Measurements from ENCODE around the gene SLC38A10.

Gene SLC38A10

DNA sequence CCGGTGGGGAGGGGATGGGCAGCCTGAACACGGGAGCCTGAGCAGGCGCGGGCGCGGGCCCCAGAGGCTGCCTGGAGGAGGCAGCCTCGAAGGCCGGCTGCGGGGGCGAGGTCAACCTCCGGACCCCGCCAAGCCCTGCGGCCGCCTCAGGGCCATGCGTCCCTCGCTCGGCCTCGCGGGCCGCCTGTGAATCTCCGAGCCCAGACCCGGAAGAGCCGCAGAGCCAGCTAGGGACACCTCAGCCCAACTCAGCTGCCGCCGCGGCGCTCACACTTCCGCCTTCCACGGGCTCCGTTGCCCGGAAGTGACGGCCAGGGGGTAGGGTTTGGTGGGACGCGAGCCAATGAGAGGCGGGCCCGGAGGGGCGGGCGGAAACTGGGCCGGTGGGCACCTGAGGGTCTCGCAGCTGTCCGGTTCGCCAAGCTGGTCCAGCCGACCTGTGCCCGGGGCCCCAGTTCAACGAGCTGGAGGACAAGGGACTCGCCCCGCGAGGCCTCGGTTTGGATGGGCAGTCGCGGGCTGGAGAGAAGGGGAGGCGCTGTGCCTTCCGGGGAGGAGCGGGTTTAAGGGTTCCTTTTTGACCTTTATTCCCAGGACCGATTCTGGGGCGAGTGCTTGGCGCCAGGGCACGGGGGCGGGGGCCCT is at the start of gene SLC38A10:
TSS of gene SLC38A10 (minus strand) at position 277 of the 645 bp plus-strand sequence. CDS start 386 bp downstream, outside the sequence.
- peak; percentile 27 to 94 (median 84) for DNase-seq

- DNase-seq, result peak in 1 of 58 donors; percentile 54
Observed at GRCh38 chr17:81342269-81343070, 47.4 kb upstream of the SLC38A10 start.

GRCh38 chr17:81341516-81342268 is 46.6 kb upstream of the SLC38A10 start:
- DNase-seq, result peak in 1 of 58 donors; percentile 9

DNA sequence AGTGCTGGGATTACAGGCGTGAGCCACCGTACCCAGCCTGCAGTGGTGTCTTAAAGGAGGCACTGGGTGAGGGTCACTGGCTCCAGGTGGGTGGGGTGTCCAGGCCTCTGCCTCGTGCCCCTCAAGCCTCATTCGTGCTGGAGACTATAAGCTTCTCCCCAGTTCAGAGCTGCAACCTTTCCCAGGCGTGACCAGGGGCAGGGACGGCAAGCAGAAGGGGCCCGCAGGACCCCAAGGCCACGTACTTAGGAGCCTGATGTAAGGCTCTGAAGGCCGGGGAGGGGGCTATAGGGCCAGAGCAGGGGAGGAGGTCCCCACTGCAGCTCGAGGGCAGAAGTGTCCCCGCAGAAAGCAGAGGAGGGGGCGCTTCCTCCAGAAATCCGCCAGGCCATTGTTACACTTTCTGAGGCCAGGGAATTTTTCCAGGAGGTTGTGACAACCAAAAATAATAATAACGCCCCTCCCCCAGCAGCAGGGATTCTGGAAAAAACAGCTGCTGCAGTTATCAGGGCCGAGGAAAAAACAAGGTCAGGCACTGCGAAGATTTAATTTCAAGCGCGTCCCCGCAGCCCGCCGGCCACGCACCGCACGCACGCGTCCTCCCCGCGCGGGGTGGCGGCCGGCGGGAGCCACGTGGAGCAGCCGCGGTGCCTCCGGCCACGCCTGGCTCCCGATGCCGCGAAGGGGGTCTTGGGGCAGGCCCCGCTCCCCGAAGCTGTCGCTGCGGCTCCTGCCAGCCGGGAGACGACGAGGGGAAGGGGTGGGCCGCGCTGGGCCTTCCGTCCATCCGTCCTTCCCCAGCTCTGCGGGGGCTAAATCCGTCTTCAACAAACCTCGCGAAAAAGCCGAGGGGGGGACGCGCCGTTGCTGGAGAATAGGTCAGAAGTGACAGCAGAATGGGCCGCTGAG is 45.8 kb upstream of the SLC38A10 start:
- peak in 4 of 58 donors; percentile 13 to 31 (median 24) for DNase-seq

- DNase-seq, result no peak
Observed at GRCh38 chr17:81339534-81340296, 44.6 kb upstream of the SLC38A10 start.

- no peak for DNase-seq
Observed at GRCh38 chr17:81339191-81339533, 44.1 kb upstream of the SLC38A10 start.

- no peak for DNase-seq
Observed at GRCh38 chr17:81338274-81339190, 43.4 kb upstream of the SLC38A10 start.

GRCh38 chr17:81337476-81337879 is 42.4 kb upstream of the SLC38A10 start:
- no peak for DNase-seq

DNA sequence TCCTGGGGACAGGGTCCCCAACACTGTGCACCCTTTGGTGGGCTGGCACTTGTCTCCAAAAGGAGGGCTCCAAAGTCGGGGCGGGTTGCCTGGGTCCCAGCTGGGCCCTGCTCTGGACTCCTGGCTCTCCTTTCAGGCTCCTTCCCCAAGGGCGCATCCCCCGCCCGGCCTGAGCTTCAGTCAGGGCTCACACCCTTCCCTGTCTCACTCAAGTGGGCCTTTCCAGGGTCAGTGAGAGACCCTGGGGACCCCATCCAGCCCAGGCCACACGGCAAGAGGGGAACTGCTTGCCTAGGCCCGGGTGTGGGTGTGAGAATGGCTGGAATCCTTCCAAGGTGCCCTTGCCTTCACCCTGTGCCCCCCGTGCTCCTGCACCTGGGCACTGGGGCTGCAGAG is 41.8 kb upstream of the SLC38A10 start:
- no peak for DNase-seq

GRCh38 chr17:81336296-81336929 is 41.3 kb upstream of the SLC38A10 start:
- DNase-seq, result no peak

GRCh38 chr17:81335773-81336157 is 40.7 kb upstream of the SLC38A10 start:
- no peak for DNase-seq

GRCh38 chr17:81334987-81335772 is 40.1 kb upstream of the SLC38A10 start:
- DNase-seq, result no peak

DNA sequence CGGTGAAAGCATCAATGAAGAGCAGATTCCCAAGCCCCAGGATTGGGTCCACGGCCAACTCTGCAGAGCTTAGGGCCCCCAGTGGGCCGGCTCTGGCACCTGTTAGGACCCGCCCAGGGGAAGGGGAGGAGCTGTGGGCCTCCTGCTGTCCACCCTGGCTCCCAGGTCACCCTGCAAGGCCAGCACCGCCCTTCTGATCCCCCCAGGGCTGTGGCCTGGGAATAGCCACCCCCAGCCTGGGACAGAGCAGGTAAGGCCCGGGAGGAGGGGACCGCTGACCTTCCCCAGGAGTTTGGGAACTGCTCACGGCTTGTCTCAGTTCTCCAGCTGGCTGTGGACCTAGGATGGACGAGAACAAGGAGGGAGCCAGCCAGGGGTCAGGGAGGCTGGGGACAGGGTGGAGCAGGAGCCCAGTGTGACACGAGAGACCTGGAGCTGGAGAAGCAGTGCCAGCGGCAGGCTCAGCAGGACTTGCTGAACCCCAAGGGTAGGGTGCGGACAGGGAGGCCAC is 39.3 kb upstream of the SLC38A10 start:
- no peak for DNase-seq

DNA sequence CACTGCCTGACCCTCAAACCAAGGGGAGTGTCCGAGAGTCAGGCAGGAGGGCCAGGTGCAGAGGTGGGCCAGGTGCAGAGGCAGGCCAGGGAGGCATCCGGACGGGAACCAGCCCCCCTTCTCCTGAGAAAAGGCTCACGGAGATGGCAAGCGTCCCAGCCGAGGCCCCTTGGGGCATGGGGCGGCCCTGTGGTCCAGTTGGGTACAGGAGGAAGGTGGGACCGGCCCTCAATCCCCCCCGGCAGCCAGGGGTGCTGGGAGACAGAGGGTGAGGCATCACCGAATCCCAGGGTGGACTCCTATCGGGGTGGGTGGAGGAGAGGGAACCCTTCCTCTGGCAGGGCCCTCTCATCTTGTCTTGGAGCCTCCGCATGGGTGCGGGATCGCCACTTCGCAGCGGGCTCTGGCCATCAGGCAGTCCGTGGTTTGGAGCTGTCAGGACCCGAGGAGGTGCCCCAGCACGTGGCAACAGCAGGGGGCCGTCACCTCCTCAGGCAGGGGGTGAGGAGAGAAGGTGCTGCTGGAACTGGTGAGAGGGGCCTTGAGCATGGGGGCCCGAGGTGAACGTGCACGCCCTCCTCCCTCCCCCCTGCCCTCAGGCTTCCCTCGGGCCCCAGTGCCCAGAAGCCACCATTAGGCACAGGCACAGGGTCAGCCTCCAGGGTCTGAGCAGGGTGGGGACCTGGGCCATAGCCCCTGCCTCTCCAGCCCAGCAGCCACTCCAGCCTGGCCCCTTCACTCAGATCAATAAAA is 38.7 kb upstream of the SLC38A10 start:
- no peak for DNase-seq

DNA sequence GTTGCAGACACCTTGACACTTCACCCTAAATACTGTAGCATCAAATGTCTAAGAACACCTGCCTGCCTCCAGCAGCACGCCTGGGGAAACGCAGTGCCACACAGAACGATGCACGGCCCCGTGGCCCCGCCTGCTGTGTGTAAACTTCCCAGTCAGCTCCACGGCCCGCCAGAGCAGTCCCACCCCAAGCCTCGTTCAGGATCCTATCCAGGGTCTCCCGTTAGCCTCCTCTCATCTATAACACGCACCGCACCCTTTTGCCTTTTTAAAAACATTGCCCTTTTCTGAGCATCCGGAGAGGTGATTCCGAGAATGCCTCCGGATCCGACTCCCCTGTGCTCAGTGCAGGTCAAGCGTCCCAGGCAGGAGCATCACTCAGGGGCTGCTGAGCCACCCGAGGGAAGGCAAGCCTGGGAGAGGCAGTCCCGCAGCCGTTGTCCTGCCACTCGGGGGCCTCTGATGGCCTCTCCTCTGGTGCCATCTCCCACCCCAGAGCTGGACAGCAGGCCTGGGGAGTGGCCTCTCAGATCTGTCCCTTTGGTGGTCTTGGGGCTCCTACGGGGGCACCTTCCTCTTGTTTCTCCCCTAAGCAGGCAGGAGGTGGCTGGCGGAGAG is 37.9 kb upstream of the SLC38A10 start:
- DNase-seq, result no peak

DNA sequence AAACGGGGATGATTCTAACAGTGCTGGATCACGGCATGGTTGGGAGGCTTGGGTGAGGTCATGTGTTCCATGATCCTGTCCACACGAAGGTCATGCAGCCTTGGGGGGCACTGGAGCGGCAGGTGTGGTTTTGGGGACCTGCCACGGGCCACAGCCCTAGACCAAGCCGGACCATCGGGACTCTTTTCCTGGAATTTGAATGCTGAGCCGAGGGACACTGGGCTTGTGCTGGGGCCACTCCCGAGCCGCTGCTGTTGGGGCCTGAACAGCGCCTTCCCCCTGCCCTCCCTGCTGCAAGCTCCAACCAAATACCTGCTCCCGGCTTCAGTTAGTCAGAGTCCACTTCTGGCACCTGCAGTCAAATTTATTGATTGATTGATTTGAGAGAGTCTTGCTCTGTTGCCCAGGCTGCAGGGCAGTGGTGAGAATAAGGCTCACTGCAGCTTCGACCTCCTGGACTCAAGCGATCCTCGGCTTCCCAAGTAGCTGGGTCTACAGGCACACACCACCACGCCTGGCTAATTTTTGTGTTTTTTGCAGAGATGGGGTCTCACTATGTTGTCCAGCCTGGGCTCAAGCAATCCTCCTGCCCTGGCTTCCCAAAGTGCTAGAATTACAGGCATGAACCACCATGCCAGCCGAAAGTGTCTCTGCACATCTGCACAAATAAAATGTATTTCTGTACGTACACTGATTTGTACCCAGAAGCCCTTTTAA is 37.2 kb upstream of the SLC38A10 start:
- DNase-seq, result no peak
